H1 (cell line): ENCODE data around the gene DOC2A. TPM values are rescaled to one million over a fixed set of nuclear protein-coding genes. Genes with fewer than 3 reads are reported as not detected.

Source experiments
- ATF2 ChIP-seq: IDR thresholded peaks from 2 replicates; pipeline ENCODE4 v1.6.1; 2012; ENCODE audit warnings: low read length, inconsistent platforms
- ATF3 ChIP-seq: IDR thresholded peaks from 2 replicates; pipeline ENCODE4 v1.6.1; 2011; ENCODE audit warnings: low read depth, mild to moderate bottlenecking, low read length; ENCODE audit not compliant: insufficient read depth
- BRCA1 ChIP-seq: IDR thresholded peaks from 2 replicates; pipeline ENCODE4 v1.6.1; 2012; ENCODE audit warnings: low read depth, low read length, improper control_type of control experiment
- CHD1 ChIP-seq: IDR thresholded peaks from 2 replicates; pipeline ENCODE4 v1.6.1; 2012; ENCODE audit warnings: low read depth, low read length, improper control_type of control experiment
- CHD2 ChIP-seq: IDR thresholded peaks from 2 replicates; pipeline ENCODE4 v1.6.1; 2012; ENCODE audit warnings: low read length, improper control_type of control experiment
- CREB1 ChIP-seq: IDR thresholded peaks from 2 replicates; pipeline ENCODE4 v1.6.1; 2012; ENCODE audit warnings: inconsistent platforms
- FOSL1 ChIP-seq: IDR thresholded peaks from 2 replicates; pipeline ENCODE4 v1.6.1; 2011; ENCODE audit warnings: mild to moderate bottlenecking, low read depth, low read length, moderate library complexity; ENCODE audit not compliant: insufficient read depth
- GABPA ChIP-seq: IDR thresholded peaks from 2 replicates; pipeline ENCODE4 v1.6.1; 2011; ENCODE audit warnings: mild to moderate bottlenecking, low read length, moderate library complexity, borderline replicate concordance; ENCODE audit not compliant: insufficient read depth
- HDAC6 ChIP-seq: IDR thresholded peaks from one replicate; pipeline ENCODE4 v1.7.1; 2012; ENCODE audit warnings: low read depth, mild to moderate bottlenecking, inconsistent platforms, low read length, moderate library complexity
- KDM4A ChIP-seq: IDR thresholded peaks from one replicate; pipeline ENCODE4 v1.7.1; 2012; ENCODE audit warnings: low read depth, mild to moderate bottlenecking, moderate library complexity, low read length, inconsistent platforms; ENCODE audit not compliant: severe bottlenecking
- MAFK ChIP-seq: IDR thresholded peaks from 2 replicates; pipeline ENCODE4 v1.6.1; 2012; ENCODE audit warnings: low read depth, mild to moderate bottlenecking, improper control_type of control experiment, low read length
- NANOG ChIP-seq: IDR thresholded peaks from 2 replicates; pipeline ENCODE4 v1.6.1; 2011; ENCODE audit warnings: low read length, low read depth, mild to moderate bottlenecking, inconsistent platforms; ENCODE audit not compliant: insufficient read depth, poor library complexity, severe bottlenecking
- NRF1 ChIP-seq: IDR thresholded peaks from 2 replicates; pipeline ENCODE4 v1.6.1; 2011; ENCODE audit warnings: mild to moderate bottlenecking, low read depth, low read length, improper control_type of control experiment
- PHF8 ChIP-seq: fragments of 200-600 bp; sonication (generic); conservative IDR thresholded peaks from 2 replicates; pipeline ENCODE4 v1.7.1; 2012; ENCODE audit warnings: low read depth, mild to moderate bottlenecking, inconsistent platforms, low read length, moderate library complexity
- POLR2AphosphoS5 ChIP-seq: IDR thresholded peaks from 2 replicates; pipeline ENCODE4 v1.6.1; 2011; ENCODE audit warnings: low read depth, low read length
- RFX5 ChIP-seq: IDR thresholded peaks from 2 replicates; pipeline ENCODE4 v1.6.1; 2011; ENCODE audit warnings: low read depth, low read length, improper control_type of control experiment, borderline replicate concordance
- RNF2 ChIP-seq: fragments of 200-900, 300-1000 bp; sonication (generic); IDR thresholded peaks from 2 replicates; pipeline ENCODE4 v1.7.1; 2016; ENCODE audit warnings: borderline replicate concordance, low read depth, mild to moderate bottlenecking, antibody characterized with exemption, low read length; ENCODE audit not compliant: poor library complexity, severe bottlenecking; ENCODE audit errors: missing control alignments
- SIRT6 ChIP-seq: IDR thresholded peaks from one replicate; pipeline ENCODE4 v1.7.1; 2012; ENCODE audit warnings: low read length, inconsistent platforms
- SIX5 ChIP-seq: IDR thresholded peaks from 2 replicates; pipeline ENCODE4 v1.6.1; 2011; ENCODE audit warnings: mild to moderate bottlenecking, low read depth, low read length
- SRF ChIP-seq: IDR thresholded peaks from 2 replicates; pipeline ENCODE4 v1.6.1; 2011; ENCODE audit warnings: mild to moderate bottlenecking, low read depth, low read length, moderate library complexity
- USF2 ChIP-seq: IDR thresholded peaks from 2 replicates; pipeline ENCODE4 v1.6.1; 2011; ENCODE audit warnings: low read length, improper control_type of control experiment
- polyA plus RNA-seq, 7 experiments: library from polyadenylated mRNA; depleted of rRNA in 3 of 7; stranded (reverse) in 5 of 7; unstranded in 2 of 7; fragments of >200 nt in 5 of 7; fragments of 200-250 nt in 2 of 7; gene quantifications; 1 replicate in 5 of 7; 2 replicates in 1 of 7; 4 replicates in 1 of 7; pipeline versions ENCODE4 v1.2.1 to v1.2.3, GENCODE V29; 2011 to 2013; ENCODE audit warnings: missing spikeins in 2 of 7, mixed read lengths in 2 of 7
- total RNA-seq: library from RNA; stranded (reverse); fragmentation: NEBNext Ultra II Directional; extraction: Animal tissue kit (Norgen Biotek cat#: 25700); gene quantifications from 2 replicates; pipeline ENCODE4 v1.2.1, GENCODE V29; 2021
- TF ChIP-seq, protein P1 (sequence below): IDR thresholded peaks from 2 replicates; pipeline ENCODE4 v1.6.1; 2012; ENCODE audit warnings: inconsistent platforms

The DOC2A gene
- total and polyA plus RNA-seq, 2 of the 8 experiments (the other 6 are each of a cell fraction or from before 2014, with no cell fraction given), result 13.9 to 20.7 TPM

DNA sequence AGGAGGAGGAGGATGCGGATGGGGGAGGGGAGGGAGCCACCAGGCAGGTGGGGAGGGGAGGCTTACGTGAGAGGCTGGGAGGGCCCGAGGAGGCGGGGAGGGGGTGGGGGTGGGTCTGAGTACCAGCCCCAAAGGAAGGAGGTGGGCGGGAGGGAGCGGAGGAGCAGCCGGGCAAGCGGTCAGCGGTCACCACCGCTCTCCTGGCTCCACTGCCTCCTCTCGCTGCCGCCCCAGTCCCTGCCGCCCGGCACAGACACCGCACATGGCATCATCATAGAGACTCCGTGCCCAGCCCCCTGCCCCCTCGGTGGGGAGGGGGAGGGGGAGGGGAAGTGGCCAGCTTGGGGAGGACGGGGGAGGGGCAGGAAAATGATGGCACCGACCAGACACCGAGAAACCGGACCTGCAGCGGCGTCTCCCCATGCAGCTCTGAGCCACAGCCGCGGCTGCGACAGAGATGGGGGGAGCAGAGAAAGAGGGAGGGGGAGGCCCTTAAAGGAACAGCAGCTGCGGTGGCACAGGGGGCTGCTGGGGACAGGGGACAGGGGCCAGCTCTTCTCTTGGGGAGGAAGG, 20.1 kb upstream of the DOC2A start, which contains the start of gene TLCD3B (continued):
- TF ChIP-seq NRF1, result no peak
- TF ChIP-seq, protein P1, sequence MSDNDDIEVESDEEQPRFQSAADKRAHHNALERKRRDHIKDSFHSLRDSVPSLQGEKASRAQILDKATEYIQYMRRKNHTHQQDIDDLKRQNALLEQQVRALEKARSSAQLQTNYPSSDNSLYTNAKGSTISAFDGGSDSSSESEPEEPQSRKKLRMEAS, result no peak; the same call in 1 of the 2 replicates
- no peak for TF ChIP-seq NANOG
- TF ChIP-seq BRCA1, result no peak
- TF ChIP-seq RFX5, result no peak
- TF ChIP-seq ATF3, result no peak
- no peak for TF ChIP-seq SIX5
- TF ChIP-seq RNF2, result no peak
- TF ChIP-seq PHF8, result no peak
- no peak for TF ChIP-seq CHD2
- TF ChIP-seq FOSL1, result no peak
- no peak for TF ChIP-seq USF2
- TF ChIP-seq CREB1, result 0 out of 2 replicates have a peak, but pooled peaks have one; percentile 4
- TF ChIP-seq SRF, result no peak
- TF ChIP-seq POLR2AphosphoS5, result no peak
- TF ChIP-seq KDM4A, result peak; percentile 16
- TF ChIP-seq GABPA, result no peak
- no peak for TF ChIP-seq SIRT6
- TF ChIP-seq CHD1, result no peak
- no peak for TF ChIP-seq ATF2
- no peak for TF ChIP-seq MAFK
- TF ChIP-seq HDAC6, result no peak
